K562 (cell line): ENCODE data around the gene LTBP1. TPM values are rescaled to one million over a fixed set of nuclear protein-coding genes. Genes with fewer than 3 reads are reported as not detected.
"Not testable (repeated sequence)": the region's sequence is repeated elsewhere in the genome, so short reads cannot be mapped to it uniquely, and the experiment has no call there.

ENCODE experiments used
- ATAC-seq: fragments of 200-7000 bp; cut with Tn5 transposase; 3 replicates; pipeline ENCODE4 v1.9.1; 2020; ENCODE audit warnings: moderate library complexity
- BruUV-seq: library from RNA; stranded (reverse); fragments of 400-500 nt; replicated peaks from 2 replicates; lab custom pipeline; 2021; lab: Mats Ljungman, UMichigan
- CTCF ChIA-PET: fragments of 300-600 bp; formaldehyde crosslinking; extraction: SDS; loops from one replicate; lab custom pipeline; 2021; ENCODE audit warnings: low intra/inter-chr PET ratio; lab: Yijun Ruan, JAX
- POLR2A ChIA-PET: fragments of 300-600, 350-650 bp; sonication (Branson Sonifier 250); formaldehyde crosslinking; extraction: SDS; loops from one replicate; lab custom pipeline; 2021; ENCODE audit warnings: antibody characterized with exemption, inconsistent platforms; lab: Yijun Ruan, JAX
- DNase-seq, 4 experiments: peaks; one replicate each; pipeline versions ENCODE4 v3.0.0 to v3.0.0-alpha.2; 2011 to 2018; ENCODE audit warnings: low spot score in 3 of 4, mixed read lengths in 3 of 4; ENCODE audit errors: extremely low read depth in 1 of 4
- FAIRE-seq: peaks from 2 replicates; lab custom pipeline; 2011; peaks lifted over from hg19 to GRCh38; lab: Jason Lieb, UNC
- H2AFZ ChIP-seq: 2 replicates; pipeline ENCODE4 v1.6.0; 2011; ENCODE audit warnings: low read depth, low read length, control low read depth, inconsistent platforms
- H3K27ac ChIP-seq: fragments of 200-600 bp; 3 replicates; pipeline ENCODE4 v1.8.0; 2011; ENCODE audit warnings: low read depth, mild to moderate bottlenecking, control low read depth, inconsistent platforms, low read length, moderate library complexity, mixed read lengths; ENCODE audit errors: extremely low read depth
- H3K27me3 ChIP-seq, 2 experiments: fragments of 300-600 bp in 1 of 2; 2 replicates in 1 of 2; 3 replicates in 1 of 2; pipeline versions ENCODE4 v1.6.0 to v1.8.0; 2011; ENCODE audit warnings: inconsistent platforms in 2 of 2, low read length in 2 of 2, mild to moderate bottlenecking in 1 of 2, mixed read lengths in 1 of 2, moderate library complexity in 1 of 2; ENCODE audit not compliant: control insufficient read depth in 2 of 2, insufficient read depth in 2 of 2
- H3K36me3 ChIP-seq: fragments of 300-600 bp; 3 replicates; pipeline ENCODE4 v1.8.0; 2011; ENCODE audit warnings: mild to moderate bottlenecking, low read length, inconsistent platforms; ENCODE audit not compliant: control insufficient read depth, insufficient read depth
- H3K4me1 ChIP-seq, 2 experiments: fragments of 200-600 bp in 1 of 2; replicated peaks in 1 of 2; 2 replicates in 1 of 2; 3 replicates in 1 of 2; pipeline versions ENCODE4 v1.5.1 to v1.8.0; 2011; ENCODE audit warnings: inconsistent platforms in 2 of 2, low read length in 2 of 2, mild to moderate bottlenecking in 1 of 2, mixed read lengths in 1 of 2, moderate library complexity in 1 of 2; ENCODE audit not compliant: control insufficient read depth in 2 of 2, insufficient read depth in 2 of 2
- H3K4me2 ChIP-seq: 2 replicates; pipeline ENCODE4 v1.6.1; 2011; ENCODE audit warnings: low read length, control low read depth, inconsistent platforms, mixed read lengths; ENCODE audit not compliant: insufficient read depth
- H3K4me3 ChIP-seq: fragments of 200-600 bp; sonication (generic), shearing (Covaris generic); 2 replicates; pipeline ENCODE4 v1.5.1; 2016; ENCODE audit warnings: control low read depth, inconsistent platforms
- H3K79me2 ChIP-seq: fragments of 200-600 bp; 3 replicates; pipeline ENCODE4 v1.8.0; 2011; ENCODE audit warnings: low read length, inconsistent platforms; ENCODE audit not compliant: control insufficient read depth, insufficient read depth
- H3K9ac ChIP-seq, 2 experiments: 2 replicates each; pipeline versions ENCODE4 v1.6.0 to v1.6.1; 2011; ENCODE audit warnings: low read depth in 2 of 2, low read length in 2 of 2, control low read depth in 1 of 2, inconsistent platforms in 1 of 2, mild to moderate bottlenecking in 1 of 2, mixed read lengths in 1 of 2; ENCODE audit not compliant: insufficient read depth in 1 of 2
- H3K9me1 ChIP-seq: one replicate; pipeline ENCODE4 v1.6.0; 2011; ENCODE audit warnings: inconsistent platforms, mild to moderate bottlenecking, low read length, moderate library complexity; ENCODE audit not compliant: control insufficient read depth, insufficient read depth
- H3K9me3 ChIP-seq: replicated peaks from 2 replicates; pipeline ENCODE4 v1.5.1; 2011; ENCODE audit warnings: low read depth, low read length, inconsistent platforms; ENCODE audit not compliant: control insufficient read depth, insufficient read depth
- H4K20me1 ChIP-seq: replicated peaks from 2 replicates; pipeline ENCODE4 v1.6.1; 2011; ENCODE audit warnings: low read length, inconsistent platforms, mixed read lengths; ENCODE audit not compliant: control insufficient read depth, insufficient read depth
- MEIS2 ChIP-seq: fragments of 450-650 bp; IDR thresholded peaks from 2 replicates; pipeline ENCODE4 v1.6.1; 2014; ENCODE audit warnings: mild to moderate bottlenecking; ENCODE audit not compliant: partially characterized antibody
- NR3C1 ChIP-seq: sonication (generic); formaldehyde crosslinking; IDR thresholded peaks from 2 replicates; pipeline ENCODE4 v1.8.1; 2022; ENCODE audit warnings: missing genetic modification reagents
- RAD21 ChIP-seq, 2 experiments: fragments of 250-450 bp in 1 of 2; fragments of 450-650 bp in 1 of 2; sonication (Bioruptor Pico) in 1 of 2; formaldehyde crosslinking in 1 of 2; IDR thresholded peaks in 1 of 2; conservative IDR thresholded peaks in 1 of 2; 2 replicates each; pipeline versions ENCODE4 v1.4.0 to v1.8.0; 2020 to 2022; ENCODE audit warnings: mild to moderate bottlenecking in 2 of 2, moderate library complexity in 1 of 2
- RBFOX2 ChIP-seq: fragments of 200-400 bp; formaldehyde crosslinking; IDR thresholded peaks from 2 replicates; pipeline ENCODE4 v1.6.1; 2017; ENCODE audit warnings: low read depth, mild to moderate bottlenecking, low read length, moderate library complexity
- SMC3 ChIP-seq: conservative IDR thresholded peaks from 2 replicates; pipeline ENCODE4 v1.6.1; 2011; ENCODE audit warnings: low read depth, low read length, improper control_type of control experiment; ENCODE audit not compliant: insufficient read depth
- XRCC4 ChIP-seq: IDR thresholded peaks from one replicate; pipeline ENCODE4 v1.6.1; 2011; ENCODE audit not compliant: insufficient read depth, insufficient read length; ENCODE audit errors: extremely low read depth
- WGBS: fragments of 100-300 bp; shearing (Covaris generic); methylation state at CpG from one replicate; pipeline ENCODE4 v1.1.6; 2016; ENCODE audit warnings: low coverage, mixed read lengths; ENCODE audit not compliant: insufficient coverage; ENCODE audit errors: missing lambda C conversion rate; 5-methylcytosine and 5-hydroxymethylcytosine counted together
- in situ Hi-C: fragments of 300-500 bp; cut with MboI; formaldehyde crosslinking; loops from 4 replicates; pipeline ENCODE4 v1.15.0; 2018; ENCODE audit warnings: inconsistent platforms, mixed read lengths
- intact Hi-C: fragments of 100-400 bp; cut with micrococcal nuclease; formaldehyde crosslinking; loops from 2 replicates; pipeline ENCODE4 v1.14.2; 2022
- polyA plus RNA-seq, 8 experiments: library from polyadenylated mRNA; depleted of rRNA in 4 of 8; stranded (reverse) in 5 of 8; unstranded in 3 of 8; fragments of >200 nt; fragmentation: Nextera tagmentation in 2 of 8; fragmentation: Illumina TruSeq in 1 of 8; extraction: Ambion mirVana in 2 of 8; extraction: Trizol in 1 of 8; gene quantifications; 2 replicates each; pipeline versions ENCODE4 v1.2.1 to v1.2.3, GENCODE V29; 2011 to 2014; ENCODE audit warnings: inconsistent platforms in 1 of 8, missing spikeins in 1 of 8
- total RNA-seq, 7 experiments: library from RNA; depleted of rRNA in 6 of 7; stranded (reverse); fragments of >200 nt in 6 of 7; fragmentation: Illumina TruSeq in 2 of 7; extraction: Trizol in 2 of 7; gene quantifications; 2 replicates each; pipeline versions ENCODE4 v1.2.1 to v1.2.3, GENCODE V29; 2011 to 2021; ENCODE audit warnings: low replicate concordance in 1 of 7
- TF ChIP-seq, protein P1 (sequence below), 2 experiments: fragments of 450-650 bp; formaldehyde crosslinking in 1 of 2; IDR thresholded peaks; 2 replicates each; pipeline versions ENCODE4 v1.4.0 to v1.6.1; 2014 to 2020; ENCODE audit warnings: mild to moderate bottlenecking in 2 of 2, borderline replicate concordance in 1 of 2, low read depth in 1 of 2

Gene LTBP1
- total and polyA plus RNA-seq, 9 of the 15 experiments (the other 6 are each of a cell fraction or from before 2014, with no cell fraction given), result 3.6 to 16.4 (median 8.5) TPM

DNA sequence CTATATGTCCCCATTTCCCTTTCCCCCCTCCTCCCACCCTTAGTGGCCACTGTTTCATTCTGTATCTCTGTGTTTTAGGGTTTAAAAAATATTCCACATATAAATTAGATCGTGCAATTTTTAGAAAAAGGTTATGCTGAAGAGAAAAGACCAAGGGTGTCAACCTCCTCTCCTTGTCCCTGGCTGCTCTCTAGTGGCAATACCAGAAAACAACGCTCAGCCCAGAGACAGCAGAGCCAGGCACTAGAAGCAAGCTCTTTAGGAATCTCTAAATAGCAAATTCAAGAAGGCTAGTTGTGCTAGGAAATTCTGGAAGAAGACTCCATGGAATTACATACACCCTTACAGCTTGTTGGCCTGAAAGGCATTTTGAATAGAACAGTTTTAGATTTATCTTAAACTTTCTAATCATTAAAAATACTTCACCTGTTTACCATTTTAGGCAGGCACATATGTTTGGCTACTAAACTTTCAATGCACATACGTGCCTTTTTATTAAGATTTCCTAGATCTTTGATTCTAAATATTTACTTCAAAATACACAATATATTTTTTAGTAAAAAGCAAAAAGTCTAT lies 494.6 kb downstream of the LTBP1 start (continued):
- TF ChIP-seq MEIS2 (no peak), XRCC4 (no peak), RAD21 (CRISPR knock-in tag; conservative IDR thresholded peaks at IDR 0.05 in 1 of 2, IDR thresholded peaks at IDR 0.05 in 1 of 2) (peak; percentile 68 to 89), RBFOX2 (no peak), SMC3 (peak; percentile 55), NR3C1 (CRISPR knock-in tag) (no peak)
- TF ChIP-seq, protein P1, sequence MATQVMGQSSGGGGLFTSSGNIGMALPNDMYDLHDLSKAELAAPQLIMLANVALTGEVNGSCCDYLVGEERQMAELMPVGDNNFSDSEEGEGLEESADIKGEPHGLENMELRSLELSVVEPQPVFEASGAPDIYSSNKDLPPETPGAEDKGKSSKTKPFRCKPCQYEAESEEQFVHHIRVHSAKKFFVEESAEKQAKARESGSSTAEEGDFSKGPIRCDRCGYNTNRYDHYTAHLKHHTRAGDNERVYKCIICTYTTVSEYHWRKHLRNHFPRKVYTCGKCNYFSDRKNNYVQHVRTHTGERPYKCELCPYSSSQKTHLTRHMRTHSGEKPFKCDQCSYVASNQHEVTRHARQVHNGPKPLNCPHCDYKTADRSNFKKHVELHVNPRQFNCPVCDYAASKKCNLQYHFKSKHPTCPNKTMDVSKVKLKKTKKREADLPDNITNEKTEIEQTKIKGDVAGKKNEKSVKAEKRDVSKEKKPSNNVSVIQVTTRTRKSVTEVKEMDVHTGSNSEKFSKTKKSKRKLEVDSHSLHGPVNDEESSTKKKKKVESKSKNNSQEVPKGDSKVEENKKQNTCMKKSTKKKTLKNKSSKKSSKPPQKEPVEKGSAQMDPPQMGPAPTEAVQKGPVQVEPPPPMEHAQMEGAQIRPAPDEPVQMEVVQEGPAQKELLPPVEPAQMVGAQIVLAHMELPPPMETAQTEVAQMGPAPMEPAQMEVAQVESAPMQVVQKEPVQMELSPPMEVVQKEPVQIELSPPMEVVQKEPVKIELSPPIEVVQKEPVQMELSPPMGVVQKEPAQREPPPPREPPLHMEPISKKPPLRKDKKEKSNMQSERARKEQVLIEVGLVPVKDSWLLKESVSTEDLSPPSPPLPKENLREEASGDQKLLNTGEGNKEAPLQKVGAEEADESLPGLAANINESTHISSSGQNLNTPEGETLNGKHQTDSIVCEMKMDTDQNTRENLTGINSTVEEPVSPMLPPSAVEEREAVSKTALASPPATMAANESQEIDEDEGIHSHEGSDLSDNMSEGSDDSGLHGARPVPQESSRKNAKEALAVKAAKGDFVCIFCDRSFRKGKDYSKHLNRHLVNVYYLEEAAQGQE (IDR thresholded peaks at IDR 0.05; ENCODE audit: borderline replicate concordance), result peak; percentile 52; the same call in 1 of the 2 replicates
- TF ChIP-seq, protein P1 (CRISPR knock-in tag; IDR thresholded peaks at IDR 0.05; ENCODE audit: low read depth), result no peak

DNA sequence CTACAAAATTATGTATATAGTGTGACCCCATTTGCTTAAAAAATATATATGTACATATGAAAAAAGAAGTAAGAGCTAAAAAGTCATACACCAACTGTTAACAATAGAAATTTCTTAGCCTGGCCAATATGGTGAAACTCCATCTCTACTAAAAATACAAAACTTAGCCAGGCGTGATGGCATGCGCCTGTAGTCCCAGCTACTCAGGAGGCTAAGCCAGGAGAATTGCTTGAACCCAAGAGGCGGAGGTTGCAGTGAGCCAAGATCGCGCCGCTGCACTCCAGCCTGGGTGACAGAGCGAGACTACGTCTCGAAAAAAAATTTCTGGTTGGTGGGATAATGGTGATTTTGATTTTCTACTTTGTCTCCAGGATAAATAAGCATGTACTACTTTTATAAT lies 495.3 kb downstream of the LTBP1 start:
- FAIRE-seq, BruUV-seq, DNase-seq: not testable (repeated sequence)

More for the DNA sequence above, 495.3 kb downstream of the LTBP1 start:
- intact Hi-C loops, result loop anchor here (10.0 kb wide), 1 partner anchor 143 kb away; no protein-coding TSS in a partner anchor
- ATAC-seq, H3K4me3 ChIP-seq, H3K27ac ChIP-seq, H3K36me3 ChIP-seq, in situ Hi-C loops, H3K4me1 ChIP-seq, H3K79me2 ChIP-seq, H3K9me1 ChIP-seq, H3K4me2 ChIP-seq, H3K27me3 ChIP-seq, H3K9me3 ChIP-seq, H3K9ac ChIP-seq, H4K20me1 ChIP-seq: not testable (repeated sequence)
- peak overlapping the region; percentile 47 for H2AFZ ChIP-seq
- WGBS, result 27% methylated on average over 9 of the region's 9 CpGs
- CTCF ChIA-PET, result interaction anchor here (0.8 to 0.9 kb wide), 2 partner anchors 30 to 139 kb away, joined by 3 read pairs; no protein-coding TSS in a partner anchor
- POLR2A ChIA-PET, result interaction anchor here (1.2 kb wide), 1 partner anchor 7 kb away, joined by 3 read pairs; no protein-coding TSS in a partner anchor
